ENCODE measurements around the gene MAML3. TPM values are rescaled to one million over a fixed set of nuclear protein-coding genes. Genes with fewer than 3 reads are reported as not detected.

Gene MAML3
- total and polyA plus RNA-seq, 2 of the 13 experiments (the other 11 are each of a cell fraction or from before 2014, with no cell fraction given) = 0.05 to 0.13 TPM

GRCh38 chr4:140066031-140066930 is 87.7 kb downstream of the MAML3 start:
- in situ Hi-C loops (cut with HindIII; ENCODE audit: extremely low pct_ligation_motif_present, low pct_unique_long_range_greater_than_20kb) (no loop called here), intact Hi-C loops (cut with micrococcal nuclease; ENCODE audit: unreplicated experiment) (no loop called here)
- Histone ChIP-seq H3K36me3 (replicated peaks in 1 of 2; ENCODE audit: control insufficient read depth in 1 of 2, insufficient read depth in 2 of 2, low read length in 2 of 2) (no peaks in the 10 kb centered on the region), H3K79me2 (ENCODE audit: insufficient read depth, low read length) (no peaks in the 10 kb centered on the region), H3K4me3 (replicated peaks in 1 of 3; ENCODE audit: insufficient read depth in 1 of 3, low read depth in 2 of 3, low read length in 3 of 3) (no peak overlapping the region), H3K9me3 (ENCODE audit: low read length) (no peaks in the 10 kb centered on the region), H2AFZ (ENCODE audit: low read length) (no peak overlapping the region), H3K4me1 (ENCODE audit: insufficient read depth, low read length) (peaks cover 4% of the 10 kb centered on the region), H3K9ac (ENCODE audit: insufficient read depth, low read depth, low read length) (no peak overlapping the region), H3K4me2 (ENCODE audit: low read depth, low read length) (no peak overlapping the region), H4K20me1 (ENCODE audit: insufficient read depth, low read length) (no peaks in the 10 kb centered on the region), H3K27me3 (ENCODE audit: control insufficient read depth in 1 of 2, insufficient read depth in 2 of 2, low read length in 2 of 2) (no peaks in the 10 kb centered on the region; a peak in 1 of 5 replicates), H3K27ac (ENCODE audit: extremely low read length, insufficient read depth, low read length) (no peak overlapping the region)
- 29% methylated on average over 3 of the region's 3 CpGs for WGBS (ENCODE audit: low lambda C conversion rate)
- no peak for FAIRE-seq
- ChIA-PET CTCF (ENCODE audit: low intra/inter-chr PET ratio, low total read pairs) (no interaction called here), POLR2A (no interaction called here)
- no peak for DNase-seq (ENCODE audit: low spot score)
- ATAC-seq = no peak
- no TSS peak for BruUV-seq (replicated peaks)
- TF ChIP-seq ZNF597 (CRISPR knock-in tag; IDR thresholded peaks at IDR 0.05) = no peak

DNA sequence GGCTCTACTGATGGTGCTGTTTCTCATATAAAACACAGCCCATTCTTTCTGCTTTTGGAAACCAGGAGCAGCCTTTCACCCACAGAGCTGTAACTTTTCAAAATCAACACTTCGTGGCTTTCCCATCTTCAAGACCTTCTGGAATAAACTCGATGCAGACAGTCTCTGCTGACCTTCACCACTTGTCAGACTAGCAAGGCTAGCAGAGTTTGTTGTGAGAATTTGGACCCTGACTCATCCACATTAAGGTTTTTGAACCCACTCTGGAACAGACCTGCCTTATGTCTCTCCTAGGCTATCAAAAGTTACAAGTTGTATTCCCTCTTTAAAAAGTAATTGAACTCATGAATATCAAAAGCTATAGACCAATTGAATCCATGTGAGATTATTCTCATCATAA is 88.6 kb downstream of the MAML3 start:
- Histone ChIP-seq H3K4me3 (replicated peaks in 1 of 3; ENCODE audit: insufficient read depth in 1 of 3, low read depth in 2 of 3, low read length in 3 of 3) (no peak overlapping the region), H2AFZ (ENCODE audit: low read length) (no peak overlapping the region), H3K79me2 (ENCODE audit: insufficient read depth, low read length) (no peaks in the 10 kb centered on the region), H3K4me2 (ENCODE audit: low read depth, low read length) (no peak overlapping the region), H3K27me3 (ENCODE audit: control insufficient read depth in 1 of 2, insufficient read depth in 2 of 2, low read length in 2 of 2) (no peaks in the 10 kb centered on the region; a peak in 1 of 5 replicates), H3K9ac (ENCODE audit: insufficient read depth, low read depth, low read length) (no peak overlapping the region), H3K27ac (ENCODE audit: extremely low read length, insufficient read depth, low read length) (no peak overlapping the region), H4K20me1 (ENCODE audit: insufficient read depth, low read length) (no peaks in the 10 kb centered on the region), H3K9me3 (ENCODE audit: low read length) (no peaks in the 10 kb centered on the region), H3K36me3 (replicated peaks in 1 of 2; ENCODE audit: control insufficient read depth in 1 of 2, insufficient read depth in 2 of 2, low read length in 2 of 2) (no peaks in the 10 kb centered on the region), H3K4me1 (ENCODE audit: insufficient read depth, low read length) (peaks cover 10% of the 10 kb centered on the region)
- in situ Hi-C loops (cut with HindIII; ENCODE audit: extremely low pct_ligation_motif_present, low pct_unique_long_range_greater_than_20kb) (no loop called here), intact Hi-C loops (cut with micrococcal nuclease; ENCODE audit: unreplicated experiment) (no loop called here)
- POLR2A ChIA-PET = no interaction called here
- BruUV-seq (replicated peaks) = no TSS peak
- no peak for ATAC-seq
- TF ChIP-seq POLR2A (IDR thresholded peaks at IDR 0.05; ENCODE audit: insufficient read depth in 1 of 2, low read depth in 2 of 2, low read length in 2 of 2) (no peak), ZHX1 (CRISPR knock-in tag; IDR thresholded peaks at IDR 0.05; ENCODE audit: low read depth) (no peak), ZNF20 (CRISPR knock-in tag; IDR thresholded peaks at IDR 0.05) (no peak), ZNF768 (CRISPR knock-in tag; IDR thresholded peaks at IDR 0.05) (no peak), ZNF614 (CRISPR knock-in tag; IDR thresholded peaks at IDR 0.05; ENCODE audit: borderline replicate concordance) (no peak), KDM6A (CRISPR knock-in tag; IDR thresholded peaks at IDR 0.05; ENCODE audit: low read depth) (no peak), MLLT10 (CRISPR knock-in tag; IDR thresholded peaks at IDR 0.05) (no peak), SIX1 (CRISPR knock-in tag; IDR thresholded peaks at IDR 0.05; ENCODE audit: borderline replicate concordance) (no peak), ZMYM2 (CRISPR knock-in tag; IDR thresholded peaks at IDR 0.05) (no peak), ZNF224 (CRISPR knock-in tag; IDR thresholded peaks at IDR 0.05) (no peak)
- TF ChIP-seq, protein P1, sequence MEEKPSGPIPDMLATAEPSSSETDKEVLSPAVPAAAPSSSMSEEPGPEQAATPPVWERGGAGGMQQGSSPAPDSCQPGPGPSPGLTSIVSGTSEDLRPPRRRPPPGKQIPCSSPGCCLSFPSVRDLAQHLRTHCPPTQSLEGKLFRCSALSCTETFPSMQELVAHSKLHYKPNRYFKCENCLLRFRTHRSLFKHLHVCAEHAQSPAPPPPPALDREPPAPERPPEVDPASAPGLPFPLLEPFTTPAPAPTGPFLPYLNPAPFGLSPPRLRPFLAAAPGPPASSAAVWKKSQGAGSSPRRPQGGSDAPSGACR (CRISPR knock-in tag; IDR thresholded peaks at IDR 0.05) = no peak
- WGBS (ENCODE audit: low lambda C conversion rate) = 6% methylated on average over 2 of the region's 2 CpGs
- DNase-seq (ENCODE audit: low spot score) = no peak
- CTCF ChIA-PET (ENCODE audit: low intra/inter-chr PET ratio, low total read pairs) = no interaction called here
- FAIRE-seq = no peak

Measured in HepG2 (cell line).